Endothelial cell of umbilical vein (primary cell): ENCODE data around the gene RGP1. TPM values are rescaled to one million over a fixed set of nuclear protein-coding genes. Genes with fewer than 3 reads are reported as not detected.

Source experiments
- BruUV-seq: library from RNA; stranded (reverse); fragments of 400-500 nt; replicated peaks from 2 replicates; lab custom pipeline; 2021; lab: Mats Ljungman, UMichigan
- CTCF ChIA-PET: fragments of 300-600, 350-600 bp; sonication (Branson Sonifier 250); formaldehyde crosslinking; loops from one replicate; lab custom pipeline; 2021; ENCODE audit warnings: antibody characterized with exemption, inconsistent platforms; lab: Charles Lee
- POLR2A ChIA-PET: fragments of 300-600, 350-600 bp; sonication (Branson Sonifier 250); formaldehyde crosslinking; loops from one replicate; lab custom pipeline; 2021; ENCODE audit warnings: antibody characterized with exemption, inconsistent platforms; lab: Charles Lee
- DNase-seq: peaks from one replicate; pipeline ENCODE4 v3.0.0-alpha.2; 2011; ENCODE audit warnings: low read depth, low spot score
- FAIRE-seq: peaks from 2 replicates; lab custom pipeline; 2011; peaks lifted over from hg19 to GRCh38; lab: Jason Lieb, UNC
- H2AFZ ChIP-seq: 2 replicates; pipeline ENCODE4 v1.6.0; 2012; ENCODE audit warnings: low read depth, low read length, control low read depth, inconsistent platforms
- H3K27ac ChIP-seq: 2 replicates; pipeline ENCODE4 v1.5.1; 2011; ENCODE audit warnings: low read depth, mild to moderate bottlenecking, control low read depth, low read length, moderate library complexity; ENCODE audit not compliant: insufficient read depth
- H3K27me3 ChIP-seq, 2 experiments: 2 replicates each; pipeline versions ENCODE4 v1.6.0 to v1.6.1; 2011; ENCODE audit warnings: low read length in 2 of 2, mixed read lengths in 1 of 2; ENCODE audit not compliant: control insufficient read depth in 2 of 2, insufficient read depth in 2 of 2
- H3K36me3 ChIP-seq, 2 experiments: 2 replicates in 1 of 2; 3 replicates in 1 of 2; pipeline ENCODE4 v1.5.1; 2011; ENCODE audit warnings: low read length in 2 of 2, mild to moderate bottlenecking in 1 of 2, moderate library complexity in 1 of 2; ENCODE audit not compliant: control insufficient read depth in 2 of 2, insufficient read depth in 2 of 2; ENCODE audit errors: extremely low read depth in 1 of 2
- H3K4me1 ChIP-seq: 3 replicates; pipeline ENCODE4 v1.5.1; 2011; ENCODE audit warnings: mild to moderate bottlenecking, low read length; ENCODE audit not compliant: control insufficient read depth, insufficient read depth; ENCODE audit errors: extremely low read depth
- H3K4me2 ChIP-seq: 2 replicates; pipeline ENCODE4 v1.6.1; 2011; ENCODE audit warnings: low read length, control low read depth, mixed read lengths; ENCODE audit not compliant: insufficient read depth
- H3K4me3 ChIP-seq, 3 experiments: fragments of 200-600 bp in 1 of 3; sonication (generic), shearing (Covaris generic) in 1 of 3; replicated peaks in 1 of 3; 2 replicates each; pipeline ENCODE4 v1.5.1; 2011 to 2016; ENCODE audit warnings: control low read depth in 3 of 3, low read length in 3 of 3, mild to moderate bottlenecking in 2 of 3, inconsistent platforms in 1 of 3, low read depth in 1 of 3, moderate library complexity in 1 of 3; ENCODE audit not compliant: insufficient read depth in 1 of 3
- H3K79me2 ChIP-seq: 2 replicates; pipeline ENCODE4 v1.6.0; 2012; ENCODE audit warnings: low read length, inconsistent platforms; ENCODE audit not compliant: control insufficient read depth, insufficient read depth
- H3K9ac ChIP-seq: replicated peaks from 2 replicates; pipeline ENCODE3; 2011; ENCODE audit warnings: low read length, control low read depth; ENCODE audit not compliant: insufficient read depth; ENCODE audit errors: extremely low read depth
- H3K9me1 ChIP-seq: replicated peaks from 3 replicates; pipeline ENCODE4 v1.6.0; 2011; ENCODE audit warnings: mild to moderate bottlenecking, low read length; ENCODE audit not compliant: control insufficient read depth, insufficient read depth; ENCODE audit errors: extremely low read depth
- H3K9me3 ChIP-seq: replicated peaks from 2 replicates; pipeline ENCODE4 v1.5.1; 2012; ENCODE audit warnings: low read length, inconsistent platforms; ENCODE audit not compliant: control insufficient read depth, insufficient read depth
- H4K20me1 ChIP-seq: replicated peaks from 2 replicates; pipeline ENCODE3; 2011; ENCODE audit warnings: mild to moderate bottlenecking, low read length; ENCODE audit not compliant: control insufficient read depth, insufficient read depth; ENCODE audit errors: extremely low read depth
- EZH2 ChIP-seq: IDR thresholded peaks from 2 replicates; pipeline ENCODE4 v1.6.1; 2012; ENCODE audit warnings: borderline replicate concordance, low read depth, mild to moderate bottlenecking, moderate library complexity, low read length, inconsistent platforms; ENCODE audit not compliant: severe bottlenecking
- FOS ChIP-seq: IDR thresholded peaks from 2 replicates; pipeline ENCODE4 v1.6.1; 2011; ENCODE audit warnings: mild to moderate bottlenecking, low read length, moderate library complexity, borderline replicate concordance; ENCODE audit not compliant: insufficient read depth
- GATA2 ChIP-seq: IDR thresholded peaks from 2 replicates; pipeline ENCODE4 v1.7.0; 2011; ENCODE audit warnings: low read depth, mild to moderate bottlenecking, moderate library complexity, mixed read lengths, low read length; ENCODE audit not compliant: insufficient read length, insufficient read depth
- JUN ChIP-seq: IDR thresholded peaks from 2 replicates; pipeline ENCODE4 v1.6.1; 2011; ENCODE audit warnings: borderline replicate concordance, low read depth; ENCODE audit not compliant: insufficient read length, insufficient read depth
- MYC ChIP-seq: IDR thresholded peaks from one replicate; pipeline ENCODE4 v1.6.1; 2011; ENCODE audit warnings: mild to moderate bottlenecking, low read depth, low read length
- POLR2A ChIP-seq: IDR thresholded peaks from 2 replicates; pipeline ENCODE4 v1.6.1; 2012; ENCODE audit warnings: low read depth, mild to moderate bottlenecking, control low read depth, low read length
- POLR2AphosphoS5 ChIP-seq: IDR thresholded peaks from 2 replicates; pipeline ENCODE4 v1.6.1; 2012; ENCODE audit warnings: low read depth, mild to moderate bottlenecking, control low read depth, low read length, moderate library complexity; ENCODE audit not compliant: insufficient read depth
- dilution Hi-C: fragments of 300-500 bp; cut with MboI; formaldehyde crosslinking; loops from one replicate; pipeline ENCODE4 v1.15.0; 2019; ENCODE audit warnings: low sequenced_read_pairs; ENCODE audit not compliant: extremely low pct_ligation_motif_present
- intact Hi-C: fragments of 100-400 bp; cut with micrococcal nuclease; formaldehyde crosslinking; loops from one replicate; pipeline ENCODE4 v1.10.0; 2022
- microRNA-seq: library from miRNA; unstranded; fragments of <30 nt; microRNA quantifications from one replicate; pipeline ENCODE4 v1.2.0, GENCODE V29; 2021; ENCODE audit warnings: borderline number of aligned reads, borderline replicate concordance
- polyA plus RNA-seq, 4 experiments: library from polyadenylated mRNA; depleted of rRNA in 3 of 4; stranded (reverse) in 3 of 4; unstranded in 1 of 4; fragments of >200 nt; gene quantifications; 2 replicates each; pipeline versions ENCODE4 v1.2.1 to v1.2.3, GENCODE V29; 2011 to 2012; ENCODE audit warnings: missing spikeins in 1 of 4
- small RNA-seq: library from RNA; depleted of rRNA; stranded (forward); fragments of <200 nt; gene quantifications from one replicate; pipeline ENCODE3, GENCODE V24; 2012; ENCODE audit warnings: low replicate concordance, low read depth; ENCODE audit not compliant: insufficient read depth, insufficient read length
- total RNA-seq: library from RNA; stranded (reverse); gene quantifications from 2 replicates; pipeline ENCODE4 v1.2.3, GENCODE V29; 2021
- TF ChIP-seq, protein P1 (sequence below): IDR thresholded peaks from 2 replicates; pipeline ENCODE4 v1.6.1; 2011; ENCODE audit not compliant: insufficient read depth, insufficient read length
- TF ChIP-seq, protein P2 (sequence below), 2 donors: IDR thresholded peaks; 1 replicate in 1 of 2; 2 replicates in 1 of 2; pipeline ENCODE4 v1.5.1; 2011; ENCODE audit warnings: low read length in 2 of 2, mild to moderate bottlenecking in 2 of 2, moderate library complexity in 2 of 2, control low read depth in 1 of 2, inconsistent platforms in 1 of 2, low read depth in 1 of 2; ENCODE audit not compliant: insufficient read depth in 1 of 2; ENCODE audit errors: extremely low read depth in 1 of 2

RGP1 gene
- total and polyA plus RNA-seq, 2 donors (not counting 3 experiments of a cell fraction or from before 2014, with no cell fraction given): 15.0 to 29.0 TPM

DNA sequence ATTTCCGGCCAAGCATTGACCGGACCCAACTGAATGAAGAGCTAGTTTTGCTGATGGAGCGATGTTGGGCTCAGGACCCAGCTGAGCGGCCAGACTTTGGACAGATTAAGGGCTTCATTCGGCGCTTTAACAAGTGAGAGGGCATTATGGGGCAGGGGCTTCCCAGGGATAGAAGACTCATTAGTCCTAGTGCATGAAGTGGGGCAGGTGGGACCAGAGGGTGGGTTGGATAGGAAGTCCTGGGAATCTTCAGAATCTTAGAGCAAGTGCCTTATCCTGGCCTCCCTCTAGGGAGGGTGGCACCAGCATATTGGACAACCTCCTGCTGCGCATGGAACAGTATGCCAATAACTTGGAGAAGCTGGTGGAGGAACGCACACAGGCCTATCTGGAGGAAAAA lies 57.0 kb downstream of the RGP1 start:
- Histone ChIP-seq H3K36me3 (peaks cover 0 to 3% of the 10 kb centered on the region in 2 experiments), H3K9ac (no peak overlapping the region)

More for the DNA sequence above, 57.0 kb downstream of the RGP1 start:
- FAIRE-seq: no peak
- no peaks in the 10 kb centered on the region for H3K9me3 ChIP-seq
- no peak overlapping the region for H2AFZ ChIP-seq
- no peak overlapping the region for H3K27ac ChIP-seq
- H4K20me1 ChIP-seq: no peaks in the 10 kb centered on the region
- no peak overlapping the region for H3K4me2 ChIP-seq
- no peaks in the 10 kb centered on the region for H3K27me3 ChIP-seq
- dilution Hi-C loops: no loop called here
- H3K9me1 ChIP-seq: no peaks in the 10 kb centered on the region
- H3K79me2 ChIP-seq: no peaks in the 10 kb centered on the region
- DNase-seq: no peak
- no peak overlapping the region for H3K4me3 ChIP-seq
- TF ChIP-seq JUN (no peak), FOS (no peak), GATA2 (no peak), POLR2AphosphoS5 (no peak), EZH2 (no peak), MYC (no peak), POLR2A (no peak)
- TF ChIP-seq, protein P1, sequence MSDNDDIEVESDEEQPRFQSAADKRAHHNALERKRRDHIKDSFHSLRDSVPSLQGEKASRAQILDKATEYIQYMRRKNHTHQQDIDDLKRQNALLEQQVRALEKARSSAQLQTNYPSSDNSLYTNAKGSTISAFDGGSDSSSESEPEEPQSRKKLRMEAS: no peak
- TF ChIP-seq, protein P2, sequence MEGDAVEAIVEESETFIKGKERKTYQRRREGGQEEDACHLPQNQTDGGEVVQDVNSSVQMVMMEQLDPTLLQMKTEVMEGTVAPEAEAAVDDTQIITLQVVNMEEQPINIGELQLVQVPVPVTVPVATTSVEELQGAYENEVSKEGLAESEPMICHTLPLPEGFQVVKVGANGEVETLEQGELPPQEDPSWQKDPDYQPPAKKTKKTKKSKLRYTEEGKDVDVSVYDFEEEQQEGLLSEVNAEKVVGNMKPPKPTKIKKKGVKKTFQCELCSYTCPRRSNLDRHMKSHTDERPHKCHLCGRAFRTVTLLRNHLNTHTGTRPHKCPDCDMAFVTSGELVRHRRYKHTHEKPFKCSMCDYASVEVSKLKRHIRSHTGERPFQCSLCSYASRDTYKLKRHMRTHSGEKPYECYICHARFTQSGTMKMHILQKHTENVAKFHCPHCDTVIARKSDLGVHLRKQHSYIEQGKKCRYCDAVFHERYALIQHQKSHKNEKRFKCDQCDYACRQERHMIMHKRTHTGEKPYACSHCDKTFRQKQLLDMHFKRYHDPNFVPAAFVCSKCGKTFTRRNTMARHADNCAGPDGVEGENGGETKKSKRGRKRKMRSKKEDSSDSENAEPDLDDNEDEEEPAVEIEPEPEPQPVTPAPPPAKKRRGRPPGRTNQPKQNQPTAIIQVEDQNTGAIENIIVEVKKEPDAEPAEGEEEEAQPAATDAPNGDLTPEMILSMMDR (IDR thresholded peaks at IDR 0.05; ENCODE audit: extremely low read depth in 1 of 2, insufficient read depth in 1 of 2, low read depth in 1 of 2, low read length in 2 of 2): no peak
- intact Hi-C loops: no loop called here
- ChIA-PET POLR2A (no interaction called here), CTCF (interaction anchor here (1.5 to 1.9 kb wide), 2 partner anchors 16 to 20 kb away, joined by 5 to 9 read pairs; no protein-coding TSS in a partner anchor)
- peaks cover under 1% of the 10 kb centered on the region for H3K4me1 ChIP-seq
- no TSS peak for BruUV-seq

Small RNA genes lying within 50 kb of the gene (microRNA-seq; reads per million reads assigned to microRNA genes)
- gene MIR6852 (not detected), gene MIR6853 (not detected)

Small RNA genes lying within 50 kb of the gene (small RNA-seq; reads per million reads assigned to genes)
- not detected for gene MIR6853

Other genes starting within 250 kb of the RGP1 start
- 22.5 and 25.3 TPM in 2 replicates for gene TESK1, start 144.0 kb upstream of the RGP1 start, total RNA-seq
- gene TESK1, start 144.0 kb upstream of the RGP1 start, polyA plus RNA-seq: 26.4 and 28.3 TPM in 2 replicates
- gene CD72, start 130.9 kb upstream of the RGP1 start, total RNA-seq: not detected in 2 replicates
- gene CD72, start 130.9 kb upstream of the RGP1 start, polyA plus RNA-seq: 0.39 TPM in 1 of 2 replicates, not detected in the other
- gene SIT1, start 98.4 kb upstream of the RGP1 start, total RNA-seq: not detected in 2 replicates
- not detected in 2 replicates for gene SIT1, start 98.4 kb upstream of the RGP1 start, polyA plus RNA-seq
- 19,118 and 22,385 TPM in 2 replicates for gene RMRP, start 91.3 kb upstream of the RGP1 start, total RNA-seq
- gene RMRP, start 91.3 kb upstream of the RGP1 start, polyA plus RNA-seq: 359 TPM in 1 of 2 replicates, not detected in the other
- 13.2 and 15.2 TPM in 2 replicates for gene CCDC107, start 91.0 kb upstream of the RGP1 start, total RNA-seq
- gene CCDC107, start 91.0 kb upstream of the RGP1 start, polyA plus RNA-seq: 16.0 and 18.8 TPM in 2 replicates
- 4.6 and 6.5 TPM in 2 replicates for gene ARHGEF39, start 84.1 kb upstream of the RGP1 start, total RNA-seq
- 4.0 and 4.7 TPM in 2 replicates for gene ARHGEF39, start 84.1 kb upstream of the RGP1 start, polyA plus RNA-seq
- gene CA9, start 75.4 kb upstream of the RGP1 start, total RNA-seq: 0.42 TPM in 1 of 2 replicates, not detected in the other
- gene CA9, start 75.4 kb upstream of the RGP1 start, polyA plus RNA-seq: 0.18 and 0.21 TPM in 2 replicates
- 257 and 279 TPM in 2 replicates for gene TPM2, start 59.4 kb upstream of the RGP1 start, total RNA-seq
- 103 and 144 TPM in 2 replicates for gene TPM2, start 59.4 kb upstream of the RGP1 start, polyA plus RNA-seq
- gene TLN1, start 17.1 kb upstream of the RGP1 start, total RNA-seq: 424 and 450 TPM in 2 replicates
- gene TLN1, start 17.1 kb upstream of the RGP1 start, polyA plus RNA-seq: 120 and 137 TPM in 2 replicates
- gene CREB3, start 16.6 kb upstream of the RGP1 start, total RNA-seq: 36.4 and 39.8 TPM in 2 replicates
- 45.9 and 52.1 TPM in 2 replicates for gene CREB3, start 16.6 kb upstream of the RGP1 start, polyA plus RNA-seq
- 158 and 196 TPM in 2 replicates for gene GBA2, start 59 bp upstream of the RGP1 start, total RNA-seq
- 99.9 and 110 TPM in 2 replicates for gene GBA2, start 59 bp upstream of the RGP1 start, polyA plus RNA-seq
- gene MSMP, start 5.0 kb downstream of the RGP1 start, total RNA-seq: 18.8 and 25.6 TPM in 2 replicates
- 23.5 and 29.0 TPM in 2 replicates for gene MSMP, start 5.0 kb downstream of the RGP1 start, polyA plus RNA-seq
- 25.6 and 28.7 TPM in 2 replicates for gene NPR2, start 42.3 kb downstream of the RGP1 start, total RNA-seq
- 14.4 and 16.4 TPM in 2 replicates for gene NPR2, start 42.3 kb downstream of the RGP1 start, polyA plus RNA-seq
- gene SPAG8, start 63.0 kb downstream of the RGP1 start, total RNA-seq: 0.69 TPM in 1 of 2 replicates, not detected in the other
- gene SPAG8, start 63.0 kb downstream of the RGP1 start, polyA plus RNA-seq: 0.21 TPM in 2 replicates
- 27.2 and 37.4 TPM in 2 replicates for gene HINT2, start 65.8 kb downstream of the RGP1 start, total RNA-seq
- 41.6 and 42.1 TPM in 2 replicates for gene HINT2, start 65.8 kb downstream of the RGP1 start, polyA plus RNA-seq
- not detected in 2 replicates for gene FAM221B, start 79.4 kb downstream of the RGP1 start, total RNA-seq
- gene FAM221B, start 79.4 kb downstream of the RGP1 start, polyA plus RNA-seq: not detected in 2 replicates
- 2.5 and 2.9 TPM in 2 replicates for gene TMEM8B, start 79.9 kb downstream of the RGP1 start, total RNA-seq
- gene TMEM8B, start 79.9 kb downstream of the RGP1 start, polyA plus RNA-seq: 3.6 and 3.8 TPM in 2 replicates
- not detected in 2 replicates for gene OR13J1, start 121.1 kb downstream of the RGP1 start, total RNA-seq
- not detected in 2 replicates for gene OR13J1, start 121.1 kb downstream of the RGP1 start, polyA plus RNA-seq
- gene HRCT1, start 156.9 kb downstream of the RGP1 start, total RNA-seq: 1.2 and 5.2 TPM in 2 replicates
- gene HRCT1, start 156.9 kb downstream of the RGP1 start, polyA plus RNA-seq: 7.0 and 9.9 TPM in 2 replicates
- 13.0 and 24.8 TPM in 2 replicates for gene SPAAR, start 160.2 kb downstream of the RGP1 start, total RNA-seq
- gene SPAAR, start 160.2 kb downstream of the RGP1 start, polyA plus RNA-seq: 20.8 and 23.0 TPM in 2 replicates
- not detected in 2 replicates for gene OR2S2, start 208.9 kb downstream of the RGP1 start, total RNA-seq
- not detected in 2 replicates for gene OR2S2, start 208.9 kb downstream of the RGP1 start, polyA plus RNA-seq